ENCODE measurements around the gene NECAB2.

NECAB2 gene

DNA sequence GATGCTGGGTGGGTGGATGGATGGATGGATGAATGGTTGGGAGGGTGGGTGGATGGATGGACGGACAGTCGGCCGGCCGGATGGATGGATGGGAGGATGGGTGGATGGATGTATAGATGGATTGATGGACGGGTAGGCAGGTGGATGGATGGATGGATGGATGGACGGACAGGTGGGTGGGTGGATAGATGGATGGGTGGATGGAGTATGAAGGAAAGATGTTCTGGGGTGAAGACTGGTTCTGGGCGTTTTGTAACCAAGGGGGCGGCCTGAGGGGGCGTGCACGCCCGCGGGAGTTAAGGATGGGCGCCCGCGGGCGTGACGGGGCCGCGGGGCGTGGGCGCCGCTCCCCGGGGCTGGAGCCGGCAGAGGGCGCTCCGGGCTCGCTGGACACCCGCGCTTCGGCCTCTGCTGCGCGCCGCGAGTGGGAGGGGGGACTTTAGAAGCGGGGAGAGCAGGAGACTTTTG lies at the start of gene NECAB2:
NECAB2 (plus strand) TSS at position 407 of the 468 bp plus-strand sequence. CDS start 405 bp downstream, outside the sequence.
- DNase-seq (ENCODE audit: low spot score), result no peak

DNA sequence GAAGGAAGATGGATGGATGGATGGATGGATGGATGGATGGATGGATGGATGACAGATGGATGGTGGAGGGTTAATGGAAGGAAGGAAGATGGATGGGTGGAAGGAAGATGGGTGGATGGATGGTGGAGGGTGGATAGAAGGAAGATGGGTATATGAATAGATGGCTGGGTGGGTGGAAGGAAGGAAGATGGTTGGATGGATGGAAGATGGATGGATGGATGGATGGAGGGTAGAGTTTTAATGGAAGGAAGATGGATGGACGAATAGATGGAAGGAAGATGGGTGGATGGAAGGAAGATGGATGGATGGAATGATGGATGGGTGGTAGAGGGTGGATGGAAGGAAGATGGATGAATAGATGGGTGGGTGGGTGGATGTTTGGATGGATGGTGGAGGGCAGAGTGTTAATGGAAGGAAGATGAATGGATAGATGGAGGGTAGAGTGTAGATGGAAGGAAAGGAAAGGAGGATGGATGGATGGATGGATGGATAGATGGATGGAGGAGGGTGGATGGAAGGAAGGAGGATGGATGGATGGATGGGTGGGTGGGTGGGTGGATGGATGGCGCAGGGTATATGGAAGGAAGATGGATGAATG lies 47.1 kb upstream of the NECAB2 start:
- no peak for DNase-seq (ENCODE audit: low spot score)

DNA sequence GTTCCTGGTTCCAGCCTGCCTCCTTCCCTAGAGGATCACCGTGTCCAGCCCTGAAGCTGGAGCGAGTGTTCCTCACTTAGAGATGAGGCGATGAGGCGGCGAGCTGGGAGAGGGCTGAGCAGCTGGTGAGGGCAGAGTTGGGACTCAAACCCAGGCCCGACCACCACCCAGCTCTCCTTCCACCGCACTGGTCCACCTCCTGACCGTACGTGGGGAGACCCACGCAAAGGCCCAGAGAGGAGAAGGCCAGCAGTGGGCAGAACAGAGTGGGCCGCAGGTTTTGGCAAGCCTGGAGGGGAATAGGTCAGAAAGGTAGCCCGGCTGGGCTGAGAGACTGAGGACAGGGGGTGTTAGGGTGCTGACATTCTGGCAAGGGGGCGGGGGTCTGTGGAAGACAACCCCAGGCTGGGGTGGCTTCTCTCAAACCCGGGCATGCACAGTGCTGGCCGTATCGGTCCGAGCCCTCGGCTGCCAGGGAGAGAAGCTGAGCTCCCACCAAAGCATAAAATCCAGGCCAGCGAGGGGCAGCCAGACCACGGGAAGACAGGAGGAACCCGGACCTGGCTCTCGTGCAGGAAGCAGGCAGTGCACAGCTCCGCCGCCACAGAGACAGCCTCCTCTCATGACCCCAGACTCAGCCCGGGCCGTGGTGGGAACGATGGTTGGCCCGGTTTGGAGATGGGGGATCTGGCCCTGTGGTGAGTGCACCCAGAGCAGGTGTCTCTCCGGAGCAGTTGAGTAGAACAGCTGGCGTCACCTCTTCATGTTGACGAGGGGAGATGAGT lies 44.3 kb upstream of the NECAB2 start:
- no peak for DNase-seq (ENCODE audit: low spot score)

- no peak for DNase-seq (ENCODE audit: low spot score)
These were observed 43.4 kb upstream of the NECAB2 start for GRCh38 chr16:83924686-83925085.

DNA sequence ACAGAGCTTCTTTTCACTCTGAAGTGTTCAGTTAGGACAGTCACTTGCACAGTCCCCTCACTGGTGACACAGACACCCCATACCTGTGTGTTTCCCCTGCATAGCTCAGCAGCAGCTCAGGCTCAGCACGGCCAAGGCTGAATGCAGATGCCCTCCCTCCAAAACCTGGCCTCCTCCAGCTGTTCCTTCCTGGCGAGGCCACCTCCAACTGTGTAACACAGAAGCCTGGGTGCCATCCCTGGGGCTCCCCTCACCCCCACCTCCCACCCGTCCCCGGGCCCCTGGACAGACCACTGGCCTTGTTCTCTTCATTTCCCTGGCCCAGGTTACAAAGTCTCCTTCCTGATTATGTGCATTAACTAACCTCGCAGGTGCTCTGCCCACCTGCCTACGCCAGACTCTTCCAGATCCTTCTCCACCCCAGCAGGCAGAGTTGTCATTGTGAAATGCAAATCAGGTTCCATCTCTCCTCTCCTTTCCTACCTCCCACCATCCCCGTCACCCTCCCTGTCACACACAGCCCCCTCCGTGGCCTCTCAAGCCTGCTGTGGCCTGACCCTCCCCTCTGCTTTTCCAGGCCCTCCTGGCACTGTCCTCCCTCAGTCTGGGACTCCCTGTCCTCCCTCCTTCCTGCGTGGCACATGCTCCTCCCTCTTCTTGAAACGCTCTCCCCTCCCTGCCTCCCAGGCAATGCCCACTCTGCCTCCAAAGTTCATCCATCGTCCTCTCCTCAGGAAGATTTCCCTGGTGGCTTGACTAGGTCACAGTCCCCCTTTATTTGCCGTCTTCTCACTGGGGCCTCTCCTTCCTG lies 42.7 kb upstream of the NECAB2 start:
- no peak for DNase-seq (ENCODE audit: low spot score)

DNA sequence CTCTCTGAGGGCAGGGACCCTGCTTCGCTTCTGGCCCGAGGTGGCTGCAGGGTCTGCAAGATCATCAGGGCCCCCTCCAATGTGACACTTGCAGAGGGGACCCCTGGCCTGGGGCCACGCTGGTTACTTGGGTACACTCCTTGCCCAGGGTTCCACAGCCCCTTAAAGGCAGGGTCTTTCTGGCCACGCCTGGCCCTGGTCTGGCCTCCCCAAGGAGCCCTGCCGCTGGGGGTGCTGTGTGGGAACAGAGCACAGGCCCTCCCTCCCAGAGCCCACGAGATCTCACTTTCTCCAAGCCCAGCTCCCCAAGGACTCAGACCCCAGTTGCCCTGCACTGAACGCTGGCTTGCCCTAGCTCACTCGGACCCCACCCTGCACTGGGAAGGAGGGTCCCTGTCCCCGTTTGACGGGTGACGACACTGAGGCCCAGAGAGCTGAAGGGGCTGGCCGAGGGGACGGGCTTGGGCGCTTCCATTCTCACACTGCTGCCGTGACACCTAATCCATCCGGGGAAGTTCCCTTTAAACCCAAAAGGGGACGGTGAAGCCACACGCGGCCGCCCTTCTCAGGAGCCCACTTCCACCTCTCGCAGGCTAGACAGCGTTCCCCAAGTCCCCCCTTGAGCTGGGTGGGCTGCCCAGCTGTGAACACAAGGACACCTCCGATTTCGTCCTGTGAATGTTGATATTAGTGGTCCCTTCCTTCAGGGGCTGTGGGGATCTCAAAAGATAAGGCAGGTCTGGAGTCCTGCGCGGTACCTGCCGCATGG lies 41.9 kb upstream of the NECAB2 start:
- DNase-seq (ENCODE audit: low spot score), result no peak

GRCh38 chr16:83926726-83927397 lies 41.2 kb upstream of the NECAB2 start:
- DNase-seq (ENCODE audit: low spot score), result peak; percentile 39

DNA sequence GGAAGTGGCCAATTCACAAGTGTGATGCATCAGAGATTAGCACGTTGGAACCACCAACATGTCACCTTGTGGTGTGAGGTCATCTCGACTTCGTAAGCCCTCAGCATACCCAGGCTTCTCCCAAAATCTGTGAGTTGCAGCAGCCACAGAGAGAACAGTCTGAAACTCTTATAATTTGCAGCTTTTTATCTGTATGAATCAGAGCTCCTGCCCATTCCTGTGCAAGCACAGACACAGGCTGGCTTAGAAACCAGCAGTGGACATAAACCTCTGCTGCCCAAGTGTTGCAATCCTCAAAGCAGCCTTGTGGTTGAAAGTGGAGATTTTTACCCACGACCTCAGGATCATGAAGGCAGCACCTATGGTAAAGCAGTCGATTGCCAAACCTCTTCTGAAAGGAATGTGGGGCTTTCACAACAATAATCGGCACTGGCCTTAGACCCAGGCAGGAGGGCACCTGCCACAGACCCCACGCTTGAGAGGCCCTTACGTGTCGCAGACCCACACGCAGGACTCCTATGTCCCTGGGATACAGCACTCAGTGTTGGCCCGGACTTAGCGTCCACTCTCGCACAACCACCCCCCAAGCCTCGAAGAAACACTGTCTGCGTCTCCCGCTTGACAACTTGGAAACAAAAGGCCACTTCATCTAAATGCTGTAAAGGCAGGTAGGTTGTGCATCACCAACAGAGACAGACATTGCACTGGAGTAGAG lies 39.5 kb upstream of the NECAB2 start:
- DNase-seq (ENCODE audit: low spot score), result no peak

- no peak for DNase-seq (ENCODE audit: low spot score)
These were observed 38.1 kb upstream of the NECAB2 start for GRCh38 chr16:83929811-83930555.

GRCh38 chr16:83930730-83931500 lies 37.1 kb upstream of the NECAB2 start:
- no peak for DNase-seq (ENCODE audit: low spot score)

GRCh38 chr16:83931556-83931955 lies 36.5 kb upstream of the NECAB2 start:
- DNase-seq (ENCODE audit: low spot score), result no peak

DNA sequence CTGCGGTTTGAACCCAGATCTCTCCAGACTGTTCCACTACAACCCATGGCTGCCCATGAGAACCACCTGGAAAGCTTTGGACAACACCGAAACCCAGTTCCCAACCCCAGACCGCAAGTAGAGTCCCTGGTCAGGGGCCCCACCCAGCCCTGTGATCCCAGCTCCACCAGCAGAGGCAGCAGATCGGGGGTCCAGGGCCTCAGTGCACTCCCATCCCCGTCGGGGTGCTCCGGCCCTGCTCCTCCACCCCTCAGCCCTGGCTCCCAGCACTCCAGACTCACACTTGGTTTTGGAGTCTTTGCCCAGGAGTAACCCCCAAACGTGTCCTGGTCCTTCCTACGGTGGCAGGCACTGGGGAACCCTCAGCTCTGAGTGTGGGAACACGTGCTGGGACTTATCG lies 35.7 kb upstream of the NECAB2 start:
- no peak for DNase-seq (ENCODE audit: low spot score)

DNA sequence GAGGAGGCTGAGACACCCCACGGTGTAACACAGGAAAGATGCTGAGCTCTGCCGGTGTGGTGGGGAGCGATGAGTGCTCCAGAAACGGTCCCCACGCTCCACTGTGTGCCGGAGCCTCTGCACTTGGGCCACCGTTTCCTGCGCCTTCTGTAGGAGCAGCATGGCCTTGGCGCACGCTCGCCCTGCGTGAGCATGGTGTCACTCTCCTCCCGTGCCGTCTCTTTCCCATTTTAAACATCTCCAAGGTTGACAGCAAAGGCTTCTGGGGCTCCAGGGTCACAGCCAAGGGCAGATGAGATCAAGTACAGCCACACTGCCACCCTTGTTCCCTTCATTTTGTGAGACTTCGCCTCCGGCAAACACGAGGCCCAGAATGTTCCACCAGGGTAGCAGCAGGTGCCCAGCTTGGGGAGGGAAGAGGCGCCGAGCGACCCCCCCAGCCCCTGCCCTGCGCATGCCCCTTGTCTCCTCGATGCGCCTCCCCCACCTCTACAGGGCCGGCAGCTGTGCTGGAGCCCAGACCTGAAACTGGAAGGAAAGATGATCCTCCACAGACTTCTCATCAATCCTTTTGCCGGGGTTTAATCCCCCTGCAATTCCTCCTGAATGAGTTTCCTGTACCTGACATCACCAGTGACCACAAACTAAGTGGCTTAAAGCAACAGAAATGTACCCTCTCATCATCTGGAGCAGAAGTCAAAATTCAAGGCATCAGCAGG lies 34.9 kb upstream of the NECAB2 start:
- DNase-seq (ENCODE audit: low spot score), result no peak

- no peak for DNase-seq (ENCODE audit: low spot score)
These were observed 34.0 kb upstream of the NECAB2 start for GRCh38 chr16:83933885-83934683.

GRCh38 chr16:83934684-83934977 lies 33.4 kb upstream of the NECAB2 start:
- DNase-seq (ENCODE audit: low spot score), result no peak

DNA sequence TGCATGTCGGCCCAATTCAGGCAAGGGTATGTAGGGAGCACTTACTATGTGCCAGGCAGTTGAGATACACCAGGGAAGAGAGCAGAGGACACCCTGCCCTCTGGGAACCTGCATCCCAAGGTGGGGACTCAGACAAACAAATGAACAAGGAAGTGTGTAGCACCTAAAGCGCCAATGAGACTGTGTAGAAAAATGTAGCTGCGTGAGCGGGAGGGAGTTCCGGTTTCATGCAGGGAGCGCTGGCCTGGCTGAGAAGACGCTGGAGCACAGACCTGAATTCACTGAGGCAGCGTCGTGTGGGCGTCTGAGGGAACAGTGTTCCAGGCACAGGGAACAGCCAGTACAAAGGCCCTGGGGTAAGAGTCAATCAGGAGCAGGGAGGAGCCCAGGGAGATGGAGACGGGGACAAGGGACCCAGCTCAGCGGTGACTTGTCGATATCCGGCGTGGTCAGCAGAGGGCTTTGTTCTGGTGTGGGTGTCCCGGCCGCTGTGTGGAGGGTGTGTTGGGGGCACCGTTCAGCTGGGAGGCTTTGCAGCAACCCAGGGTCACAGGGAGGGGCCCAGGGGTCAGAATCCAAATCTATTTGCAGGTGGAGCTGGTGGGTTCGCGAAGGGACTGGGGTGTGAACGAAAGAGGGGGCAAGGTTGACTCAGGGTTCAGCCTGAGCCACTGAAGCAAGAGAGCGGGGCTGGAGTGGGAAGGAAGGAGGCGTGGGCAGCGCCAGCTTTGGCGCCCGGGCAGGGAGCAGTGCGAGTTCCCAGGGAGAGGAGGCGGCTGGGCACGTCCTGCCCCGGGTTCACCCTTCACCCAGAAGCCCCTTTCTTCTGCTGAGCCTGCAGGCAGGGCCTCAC lies 32.8 kb upstream of the NECAB2 start:
- no peak for DNase-seq (ENCODE audit: low spot score)

DNA sequence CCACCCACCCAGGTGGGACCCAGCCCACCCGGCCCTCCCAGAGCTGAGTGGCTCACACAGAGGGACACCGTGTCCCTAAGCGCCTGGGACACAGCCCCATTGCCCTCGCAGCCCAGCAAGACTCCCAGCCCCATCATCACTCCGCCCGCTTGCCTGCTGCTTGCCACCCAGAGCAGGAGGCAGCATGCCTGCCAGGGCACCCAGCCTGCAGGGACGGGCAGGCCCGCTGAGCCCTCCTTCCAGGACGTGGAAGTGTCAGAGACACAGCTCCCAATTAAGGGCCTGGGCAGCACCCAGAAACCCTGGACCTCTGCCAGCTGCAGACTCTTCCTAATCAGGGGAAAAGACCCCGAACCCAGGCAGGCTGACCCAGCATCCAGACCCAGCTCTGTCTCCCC lies 32.2 kb upstream of the NECAB2 start:
- no peak for DNase-seq (ENCODE audit: low spot score)

Measured in CD4-positive, alpha-beta T cell treated with Interleukin-6 at 100 ng/mL for 8 hours (primary cell).